ENCODE measurements around the gene OR3A1. TPM values are rescaled to one million over a fixed set of nuclear protein-coding genes. Genes with fewer than 3 reads are reported as not detected.
"Not testable (repeated sequence)": the region's sequence is repeated elsewhere in the genome, so short reads cannot be mapped to it uniquely, and the experiment has no call there.

OR3A1 gene
- total RNA-seq, result 1 to 10 TPM in 1 of 5 donors, under 1 TPM in 3, not detected in 1; 0.23 to 1.4 (median 0.44) TPM
- total RNA-seq (2013), result 0.17 TPM
- 0 to 0.49 (median 0.10) reads per million in 29 experiments for total RNA-seq

- no peak within 1 kb of the TSS for H3K27ac Mint-ChIP-seq
- H3K27me3 ChIP-seq (replicated peaks in 1 of 2; ENCODE audit: control insufficient read depth in 2 of 2, extremely low read depth in 1 of 2, insufficient read depth in 2 of 2, low read length in 1 of 2), result peaks cover 0 to 7% of the 10 kb centered on the region in 2 experiments
- H3K36me3 Mint-ChIP-seq, result no peaks in the 10 kb centered on the region
- H3K4me3 Mint-ChIP-seq, result no peak within 1 kb of the TSS
- no peaks in the 10 kb centered on the region for H3K9me3 Mint-ChIP-seq
- no peaks in the 10 kb centered on the region for H3K9me3 ChIP-seq
- ChIA-PET POLR2A (no interaction called here), CTCF (no interaction called here)
- ATAC-seq (replicated peaks in 1 of 4) (no peak), DNase-seq (no peak)
- H3K36me3 ChIP-seq (ENCODE audit: control insufficient read depth in 2 of 2, extremely low read depth in 1 of 2, insufficient read depth in 1 of 2, low read length in 1 of 2), result no peaks in the 10 kb centered on the region
- H3K27me3 Mint-ChIP-seq, result peaks cover 0 to 8% of the 10 kb centered on the region in 2 donors
- H3K4me3 ChIP-seq (ENCODE audit: control insufficient read depth in 1 of 2, extremely low read depth in 1 of 2, low read length in 1 of 2), result no peak within 1 kb of the TSS
- H3K27ac ChIP-seq (ENCODE audit: low read length), result no peak within 1 kb of the TSS
- WGBS (ENCODE audit: insufficient coverage), result 100% methylated on average over 3 of the region's 6 CpGs
- no peaks in the 10 kb centered on the region for H3K4me1 Mint-ChIP-seq
- H3K4me1 ChIP-seq (ENCODE audit: control insufficient read depth in 1 of 2, extremely low read depth in 1 of 2, insufficient read depth in 2 of 2, low read length in 2 of 2), result no peaks in the 10 kb centered on the region
Measured at GRCh38 chr17:3298260-3298659, at the start of gene OR3A1. Gene OR3A1 (minus strand): TSS chr17:3298360. CDS start chr17:3292582, 5,778 bp downstream.

GRCh38 chr17:3342782-3343181 is 44.6 kb upstream of the OR3A1 start:
- CTCF ChIA-PET; H3K4me3 Mint-ChIP-seq; H3K27ac Mint-ChIP-seq; POLR2A ChIA-PET; H3K27ac ChIP-seq (ENCODE audit: low read length); ATAC-seq (replicated peaks in 1 of 4); H3K9me3 ChIP-seq; H3K4me1 ChIP-seq (ENCODE audit: control insufficient read depth in 1 of 2, extremely low read depth in 1 of 2, insufficient read depth in 2 of 2, low read length in 2 of 2); H3K36me3 ChIP-seq (ENCODE audit: control insufficient read depth in 2 of 2, extremely low read depth in 1 of 2, insufficient read depth in 1 of 2, low read length in 1 of 2); H3K4me1 Mint-ChIP-seq; DNase-seq: not testable (repeated sequence)
- peaks cover 0 to 11% of the 10 kb centered on the region in 2 experiments for H3K27me3 ChIP-seq (replicated peaks in 1 of 2; ENCODE audit: control insufficient read depth in 2 of 2, extremely low read depth in 1 of 2, insufficient read depth in 2 of 2, low read length in 1 of 2)
- peaks cover 37 to 44% of the 10 kb centered on the region in 2 donors for H3K27me3 Mint-ChIP-seq
- H3K36me3 Mint-ChIP-seq, result peaks cover 12% of the 10 kb centered on the region
- peaks cover 8 to 18% (median 15%) of the 10 kb centered on the region in 3 donors for H3K9me3 Mint-ChIP-seq
- peak overlapping the region in 1 of 2 donors; percentile 2 for H3K4me3 ChIP-seq (ENCODE audit: control insufficient read depth in 1 of 2, extremely low read depth in 1 of 2, low read length in 1 of 2)
- WGBS (ENCODE audit: insufficient coverage), result 88% methylated on average over 8 of the region's 12 CpGs

GRCh38 chr17:3335876-3336275 is 37.7 kb upstream of the OR3A1 start:
- H3K9me3 Mint-ChIP-seq, result peaks cover 7 to 13% (median 9%) of the 10 kb centered on the region in 3 donors
- H3K4me3 ChIP-seq (ENCODE audit: control insufficient read depth in 1 of 2, extremely low read depth in 1 of 2, low read length in 1 of 2), result no peak overlapping the region

GRCh38 chr17:3318336-3318735 is 20.2 kb upstream of the OR3A1 start:
- ATAC-seq (replicated peaks in 1 of 4) (no peak), DNase-seq (no peak)
- no peak overlapping the region for H3K27ac Mint-ChIP-seq
- H3K27me3 Mint-ChIP-seq, result peaks cover 1 to 11% of the 10 kb centered on the region in 2 donors
- ChIA-PET CTCF (no interaction called here), POLR2A (no interaction called here)
- Histone ChIP-seq H3K36me3 (ENCODE audit: control insufficient read depth in 2 of 2, extremely low read depth in 1 of 2, insufficient read depth in 1 of 2, low read length in 1 of 2) (no peaks in the 10 kb centered on the region), H3K9me3 (no peaks in the 10 kb centered on the region), H3K4me1 (ENCODE audit: control insufficient read depth in 1 of 2, extremely low read depth in 1 of 2, insufficient read depth in 2 of 2, low read length in 2 of 2) (no peaks in the 10 kb centered on the region), H3K27ac (ENCODE audit: low read length) (no peak overlapping the region), H3K4me3 (ENCODE audit: control insufficient read depth in 1 of 2, extremely low read depth in 1 of 2, low read length in 1 of 2) (no peak overlapping the region), H3K27me3 (replicated peaks in 1 of 2; ENCODE audit: control insufficient read depth in 2 of 2, extremely low read depth in 1 of 2, insufficient read depth in 2 of 2, low read length in 1 of 2) (no peaks in the 10 kb centered on the region)
- no peaks in the 10 kb centered on the region for H3K4me1 Mint-ChIP-seq
- 61% methylated on average over 4 of the region's 5 CpGs for WGBS (ENCODE audit: insufficient coverage)
- peaks cover 0 to 6% (median 3%) of the 10 kb centered on the region in 3 donors for H3K9me3 Mint-ChIP-seq
- H3K36me3 Mint-ChIP-seq, result no peaks in the 10 kb centered on the region
- no peak overlapping the region for H3K4me3 Mint-ChIP-seq

More at GRCh38 chr17:3335876-3336275, 37.7 kb upstream of the OR3A1 start:
- 59% methylated on average over 3 of the region's 4 CpGs for WGBS (ENCODE audit: insufficient coverage)
- Mint-ChIP-seq H3K36me3 (peaks cover 9% of the 10 kb centered on the region), H3K4me3 (no peak overlapping the region), H3K27ac (no peak overlapping the region), H3K27me3 (peaks cover 19 to 26% of the 10 kb centered on the region in 2 donors), H3K4me1 (no peaks in the 10 kb centered on the region)
- Histone ChIP-seq H3K36me3 (ENCODE audit: control insufficient read depth in 2 of 2, extremely low read depth in 1 of 2, insufficient read depth in 1 of 2, low read length in 1 of 2) (no peaks in the 10 kb centered on the region), H3K4me1 (ENCODE audit: control insufficient read depth in 1 of 2, extremely low read depth in 1 of 2, insufficient read depth in 2 of 2, low read length in 2 of 2) (no peaks in the 10 kb centered on the region), H3K9me3 (no peaks in the 10 kb centered on the region), H3K27ac (ENCODE audit: low read length) (no peak overlapping the region), H3K27me3 (replicated peaks in 1 of 2; ENCODE audit: control insufficient read depth in 2 of 2, extremely low read depth in 1 of 2, insufficient read depth in 2 of 2, low read length in 1 of 2) (no peaks in the 10 kb centered on the region)
- CTCF ChIA-PET, result no interaction called here
- ATAC-seq (replicated peaks in 1 of 4) (no peak), DNase-seq (no peak)
- POLR2A ChIA-PET, result no interaction called here

- H3K36me3 ChIP-seq (ENCODE audit: control insufficient read depth in 2 of 2, extremely low read depth in 1 of 2, insufficient read depth in 1 of 2, low read length in 1 of 2), result no peaks in the 10 kb centered on the region
- no peaks in the 10 kb centered on the region for H3K27me3 ChIP-seq (replicated peaks in 1 of 2; ENCODE audit: control insufficient read depth in 2 of 2, extremely low read depth in 1 of 2, insufficient read depth in 2 of 2, low read length in 1 of 2)
- no peaks in the 10 kb centered on the region for H3K9me3 ChIP-seq
- ChIA-PET CTCF (no interaction called here), POLR2A (no interaction called here)
- no peak overlapping the region for H3K27ac Mint-ChIP-seq
- no peak for DNase-seq
- no peaks in the 10 kb centered on the region for H3K4me1 Mint-ChIP-seq
- H3K9me3 Mint-ChIP-seq, result peaks cover 0 to 3% (median under 1%) of the 10 kb centered on the region in 3 donors
- no CpG with 5 or more reads among the region's 3 CpGs for WGBS (ENCODE audit: insufficient coverage)
- no peaks in the 10 kb centered on the region for H3K36me3 Mint-ChIP-seq
- no peak overlapping the region for H3K4me3 ChIP-seq (ENCODE audit: control insufficient read depth in 1 of 2, extremely low read depth in 1 of 2, low read length in 1 of 2)
- H3K27ac ChIP-seq (ENCODE audit: low read length), result no peak overlapping the region
- no peaks in the 10 kb centered on the region for H3K4me1 ChIP-seq (ENCODE audit: control insufficient read depth in 1 of 2, extremely low read depth in 1 of 2, insufficient read depth in 2 of 2, low read length in 2 of 2)
- H3K4me3 Mint-ChIP-seq, result no peak overlapping the region
- H3K27me3 Mint-ChIP-seq, result peaks cover 0 to 10% of the 10 kb centered on the region in 2 donors
- no peak for ATAC-seq (replicated peaks in 1 of 4)
Measured at GRCh38 chr17:3316836-3317235, 18.7 kb upstream of the OR3A1 start.

GRCh38 chr17:3308603-3309002 is 10.4 kb upstream of the OR3A1 start:
- no peaks in the 10 kb centered on the region for H3K4me1 Mint-ChIP-seq
- H3K9me3 Mint-ChIP-seq, result no peaks in the 10 kb centered on the region
- ChIA-PET CTCF (no interaction called here), POLR2A (no interaction called here)
- Histone ChIP-seq H3K36me3 (ENCODE audit: control insufficient read depth in 2 of 2, extremely low read depth in 1 of 2, insufficient read depth in 1 of 2, low read length in 1 of 2) (no peaks in the 10 kb centered on the region), H3K4me1 (ENCODE audit: control insufficient read depth in 1 of 2, extremely low read depth in 1 of 2, insufficient read depth in 2 of 2, low read length in 2 of 2) (no peaks in the 10 kb centered on the region), H3K4me3 (ENCODE audit: control insufficient read depth in 1 of 2, extremely low read depth in 1 of 2, low read length in 1 of 2) (no peak overlapping the region), H3K9me3 (no peaks in the 10 kb centered on the region), H3K27ac (ENCODE audit: low read length) (no peak overlapping the region), H3K27me3 (replicated peaks in 1 of 2; ENCODE audit: control insufficient read depth in 2 of 2, extremely low read depth in 1 of 2, insufficient read depth in 2 of 2, low read length in 1 of 2) (peaks cover 0 to 12% of the 10 kb centered on the region in 2 experiments)
- H3K36me3 Mint-ChIP-seq, result no peaks in the 10 kb centered on the region
- no peak overlapping the region for H3K27ac Mint-ChIP-seq
- H3K4me3 Mint-ChIP-seq, result no peak overlapping the region
- 40% methylated on average over 1 of the region's 4 CpGs for WGBS (ENCODE audit: insufficient coverage)
- H3K27me3 Mint-ChIP-seq, result peaks cover 7 to 15% of the 10 kb centered on the region in 2 donors
- no peak for ATAC-seq (replicated peaks in 1 of 4)
- no peak for DNase-seq

- no peak overlapping the region for H3K4me3 ChIP-seq (ENCODE audit: control insufficient read depth in 1 of 2, extremely low read depth in 1 of 2, low read length in 1 of 2)
- no peaks in the 10 kb centered on the region for H3K4me1 ChIP-seq (ENCODE audit: control insufficient read depth in 1 of 2, extremely low read depth in 1 of 2, insufficient read depth in 2 of 2, low read length in 2 of 2)
- peaks cover 0 to 3% (median 0%) of the 10 kb centered on the region in 3 donors for H3K9me3 Mint-ChIP-seq
- ChIA-PET CTCF (no interaction called here), POLR2A (no interaction called here)
- no peak overlapping the region for H3K4me3 Mint-ChIP-seq
- peaks cover 0 to 14% of the 10 kb centered on the region in 2 experiments for H3K27me3 ChIP-seq (replicated peaks in 1 of 2; ENCODE audit: control insufficient read depth in 2 of 2, extremely low read depth in 1 of 2, insufficient read depth in 2 of 2, low read length in 1 of 2)
- no peak overlapping the region for H3K27ac ChIP-seq (ENCODE audit: low read length)
- H3K4me1 Mint-ChIP-seq, result no peaks in the 10 kb centered on the region
- peaks cover 11 to 20% of the 10 kb centered on the region in 2 donors for H3K27me3 Mint-ChIP-seq
- no peaks in the 10 kb centered on the region for H3K9me3 ChIP-seq
- DNase-seq (no peak), ATAC-seq (replicated peaks in 1 of 4) (no peak)
- no peaks in the 10 kb centered on the region for H3K36me3 ChIP-seq (ENCODE audit: control insufficient read depth in 2 of 2, extremely low read depth in 1 of 2, insufficient read depth in 1 of 2, low read length in 1 of 2)
- H3K36me3 Mint-ChIP-seq, result no peaks in the 10 kb centered on the region
- H3K27ac Mint-ChIP-seq, result no peak overlapping the region
- WGBS (ENCODE audit: insufficient coverage), result 60% methylated on average over 1 of the region's 4 CpGs
Measured at GRCh38 chr17:3295632-3296031, 2.5 kb downstream of the OR3A1 start.
